ENCODE results near the gene DRGX. TPM values are rescaled to one million over a fixed set of nuclear protein-coding genes. Genes with fewer than 3 reads are reported as not detected.

Gene DRGX
- total and polyA plus RNA-seq, 10 of the 15 experiments (the other 5 are each of a cell fraction or from before 2014, with no cell fraction given): not detected

GRCh38 chr10:49325916-49326783 lies 69.7 kb downstream of the DRGX start:
- in situ Hi-C loops (cut with MboI): no loop called here
- H3K27me3 ChIP-seq (replicated peaks in 1 of 2; ENCODE audit: control insufficient read depth in 2 of 2, insufficient read depth in 2 of 2, low read length in 1 of 2): peaks cover 2 to 7% of the 10 kb centered on the region in 2 experiments; a peak in 3 of 4 replicates
- H3K4me1 ChIP-seq (ENCODE audit: control insufficient read depth, insufficient read depth, low read length): no peaks in the 10 kb centered on the region
- no peak for ATAC-seq
- ChIA-PET POLR2A (no interaction called here), SMC1A (ENCODE audit: uncharacterized antibody, unreplicated experiment) (interaction anchor here (1.4 kb wide), 1 partner anchor 52 kb away, joined by 3 read pairs; no protein-coding TSS in a partner anchor), RAD21 (ENCODE audit: unreplicated experiment) (no interaction called here), CTCF (interaction anchor here (1.9 kb wide), 1 partner anchor 186 kb away, joined by 4 read pairs; no protein-coding TSS in a partner anchor)
- H3K36me3 ChIP-seq (ENCODE audit: control insufficient read depth in 2 of 2, insufficient read depth in 2 of 2, low read length in 1 of 2): no peaks in the 10 kb centered on the region
- H3K4me2 ChIP-seq (ENCODE audit: control insufficient read depth, insufficient read depth): no peak overlapping the region
- H3K9ac ChIP-seq (ENCODE audit: control insufficient read depth, insufficient read depth, low read length): no peak overlapping the region
- H3K9me3 ChIP-seq (replicated peaks; ENCODE audit: control insufficient read depth, insufficient read depth, low read length): no peaks in the 10 kb centered on the region
- H3K4me3 ChIP-seq: no peak overlapping the region
- WGBS (ENCODE audit: insufficient coverage, insufficient replicate concordance, low lambda C conversion rate, missing lambda C conversion rate): 63% methylated on average over 37 of the region's 48 CpGs
- TF ChIP-seq NR2C1 (IDR thresholded peaks at IDR 0.05): no peak
- no peak for TF ChIP-seq NR2F1 (conservative IDR thresholded peaks at IDR 0.05)
- TF ChIP-seq SMARCA5 (IDR thresholded peaks at IDR 0.05): no peak
- no peak for TF ChIP-seq YY1 (IDR thresholded peaks at IDR 0.05; ENCODE audit: low read depth, low read length)
- no peak for TF ChIP-seq TAF1 (IDR thresholded peaks at IDR 0.05; ENCODE audit: borderline replicate concordance, low read depth, low read length)
- TF ChIP-seq ESRRA (IDR thresholded peaks at IDR 0.05; ENCODE audit: low read length): no peak
- no peak for TF ChIP-seq KLF5 (IDR thresholded peaks at IDR 0.05; ENCODE audit: partially characterized antibody)
- no peak for TF ChIP-seq USF2 (IDR thresholded peaks at IDR 0.05; ENCODE audit: borderline replicate concordance, low read depth, low read length)
- no peak for TF ChIP-seq ZNF24 (IDR thresholded peaks at IDR 0.05)
- TF ChIP-seq WRNIP1 (IDR thresholded peaks at IDR 0.05; ENCODE audit: borderline replicate concordance, low read depth, low read length): no peak
- no peak for TF ChIP-seq ZNF384 (IDR thresholded peaks at IDR 0.05; ENCODE audit: borderline replicate concordance, low read depth, low read length)
- TF ChIP-seq CHD4 (IDR thresholded peaks at IDR 0.05): no peak
- no peak for TF ChIP-seq MTA2 (IDR thresholded peaks at IDR 0.05; ENCODE audit: low read depth)
- no peak for TF ChIP-seq MYC (IDR thresholded peaks at IDR 0.05; ENCODE audit: insufficient read depth, insufficient read length, insufficient replicate concordance, low read length, severe bottlenecking)
- no peak for TF ChIP-seq BACH1 (IDR thresholded peaks at IDR 0.05; ENCODE audit: borderline replicate concordance)
- TF ChIP-seq FOXM1 (IDR thresholded peaks at IDR 0.05; ENCODE audit: low read depth, low read length): no peak
- no peak for TF ChIP-seq PAX8 (IDR thresholded peaks at IDR 0.05)
- TF ChIP-seq DPF2 (IDR thresholded peaks at IDR 0.05): no peak
- TF ChIP-seq BCL3 (IDR thresholded peaks at IDR 0.05; ENCODE audit: borderline replicate concordance, insufficient read depth, low read depth, low read length, poor library complexity, severe bottlenecking): no peak
- FAIRE-seq: no peak
- no peak overlapping the region for H3K27ac ChIP-seq (ENCODE audit: control insufficient read depth, insufficient read depth)
- DNase-seq (ENCODE audit: low read depth, low spot score): no peak
- no peaks in the 10 kb centered on the region for H3K79me2 ChIP-seq (ENCODE audit: control insufficient read depth, insufficient read depth, low read length)
- no peak overlapping the region for H2AFZ ChIP-seq (ENCODE audit: control insufficient read depth, low read depth, low read length)
- H4K20me1 ChIP-seq (ENCODE audit: control insufficient read depth, insufficient read depth): no peaks in the 10 kb centered on the region; the same call in 1 of the 2 replicates
- no TSS peak for BruUV-seq (replicated peaks)
- intact Hi-C loops (cut with micrococcal nuclease; ENCODE audit: unreplicated experiment): no loop called here

Data from GM12878 (cell line).